ENCODE data around the gene LRRC9.

LRRC9 gene

GRCh38 chr14:59905188-59905587 lies 14.8 kb upstream of the LRRC9 start:
- Histone ChIP-seq H3K4me3 (replicated peaks; ENCODE audit: insufficient read depth, low read length) (no peak overlapping the region), H3K27me3 (ENCODE audit: insufficient read depth, poor library complexity, severe bottlenecking) (peaks cover 2% of the 10 kb centered on the region), H3K27ac (replicated peaks) (no peak overlapping the region)
- no peak for TF ChIP-seq SPI1 (IDR thresholded peaks at IDR 0.05; ENCODE audit: borderline replicate concordance, low read depth)
- TF ChIP-seq CTCF (IDR thresholded peaks at IDR 0.05; ENCODE audit: insufficient read depth, low read length), result no peak
- TF ChIP-seq REST (IDR thresholded peaks at IDR 0.05; ENCODE audit: insufficient replicate concordance, low read depth), result no peak
- TF ChIP-seq POLR2AphosphoS5 (IDR thresholded peaks at IDR 0.05; ENCODE audit: low read depth), result no peak
- TF ChIP-seq GABPA (IDR thresholded peaks at IDR 0.05; ENCODE audit: low read depth), result no peak
- DNase-seq (ENCODE audit: low read depth in 1 of 2, low spot score in 1 of 2), result no peak

GRCh38 chr14:59912443-59912842 lies 7.5 kb upstream of the LRRC9 start:
- Histone ChIP-seq H3K27ac (replicated peaks) (no peak overlapping the region), H3K27me3 (ENCODE audit: insufficient read depth, poor library complexity, severe bottlenecking) (peaks cover 9% of the 10 kb centered on the region)
- TF ChIP-seq POLR2AphosphoS5 (IDR thresholded peaks at IDR 0.05; ENCODE audit: low read depth) (no peak), CTCF (IDR thresholded peaks at IDR 0.05; ENCODE audit: insufficient read depth, low read length) (no peak), GABPA (IDR thresholded peaks at IDR 0.05; ENCODE audit: low read depth) (no peak), REST (IDR thresholded peaks at IDR 0.05; ENCODE audit: insufficient replicate concordance, low read depth) (no peak), SPI1 (IDR thresholded peaks at IDR 0.05; ENCODE audit: borderline replicate concordance, low read depth) (no peak)

GRCh38 chr14:59913187-59913586 lies 6.8 kb upstream of the LRRC9 start:
- H3K4me3 ChIP-seq (replicated peaks; ENCODE audit: insufficient read depth, low read length), result no peak overlapping the region
- peaks cover 7% of the 10 kb centered on the region for H3K27me3 ChIP-seq (ENCODE audit: insufficient read depth, poor library complexity, severe bottlenecking)
- no peak overlapping the region for H3K27ac ChIP-seq (replicated peaks)
- no peak for DNase-seq (ENCODE audit: low read depth in 1 of 2, low spot score in 1 of 2)
- TF ChIP-seq POLR2AphosphoS5 (IDR thresholded peaks at IDR 0.05; ENCODE audit: low read depth) (no peak), REST (IDR thresholded peaks at IDR 0.05; ENCODE audit: insufficient replicate concordance, low read depth) (no peak), GABPA (IDR thresholded peaks at IDR 0.05; ENCODE audit: low read depth) (no peak), CTCF (IDR thresholded peaks at IDR 0.05; ENCODE audit: insufficient read depth, low read length) (no peak), SPI1 (IDR thresholded peaks at IDR 0.05; ENCODE audit: borderline replicate concordance, low read depth) (no peak)

More at GRCh38 chr14:59912443-59912842, 7.5 kb upstream of the LRRC9 start:
- no peak overlapping the region for H3K4me3 ChIP-seq (replicated peaks; ENCODE audit: insufficient read depth, low read length)
- DNase-seq (ENCODE audit: low read depth in 1 of 2, low spot score in 1 of 2), result no peak
